Panc1 (cell line): ENCODE measurements around the gene ZBTB20. TPM values are rescaled to one million over a fixed set of nuclear protein-coding genes. Genes with fewer than 3 reads are reported as not detected.

Experiments
- ATAC-seq: fragments of 200-7000 bp; cut with Tn5 transposase; 2 replicates; pipeline ENCODE4 v1.9.1; 2020; ENCODE audit warnings: mild to moderate bottlenecking, moderate library complexity
- BruUV-seq: library from RNA; stranded (reverse); fragments of 400-500 nt; replicated peaks from 2 replicates; lab custom pipeline; 2021; lab: Mats Ljungman, UMichigan
- CTCF ChIA-PET: fragments of 300-600 bp; sonication (Branson Sonifier 250); formaldehyde crosslinking; loops from one replicate; lab custom pipeline; 2022; ENCODE audit warnings: antibody characterized with exemption; lab: Charles Lee
- POLR2A ChIA-PET: fragments of 300-600 bp; sonication (Branson Sonifier 250); formaldehyde crosslinking; loops from one replicate; lab custom pipeline; 2022; ENCODE audit warnings: antibody characterized with exemption; lab: Charles Lee
- DNase-seq: peaks from one replicate; pipeline ENCODE4 v3.0.0-alpha.2; 2010; ENCODE audit warnings: low read depth, low spot score
- H3K27ac ChIP-seq: 2 replicates; pipeline ENCODE4 v1.5.1; 2011; ENCODE audit warnings: mild to moderate bottlenecking, low read length, inconsistent platforms
- H3K27me3 ChIP-seq: fragments of 200-500 bp; sonication (Bioruptor generic); 2 replicates; pipeline ENCODE4 v1.6.0; 2014; ENCODE audit warnings: low read length, inconsistent platforms; ENCODE audit not compliant: control insufficient read depth, insufficient read depth
- H3K36me3 ChIP-seq: fragments of 200-500 bp; sonication (Bioruptor generic); 2 replicates; pipeline ENCODE4 v1.5.1; 2014; ENCODE audit warnings: inconsistent platforms, mild to moderate bottlenecking, low read length, moderate library complexity; ENCODE audit not compliant: control insufficient read depth, insufficient read depth
- H3K4me1 ChIP-seq: 2 replicates; pipeline ENCODE4 v1.5.1; 2011; ENCODE audit warnings: inconsistent platforms, mild to moderate bottlenecking, low read length, moderate library complexity; ENCODE audit not compliant: control insufficient read depth, insufficient read depth
- H3K4me3 ChIP-seq, 2 experiments: 2 replicates each; pipeline ENCODE4 v1.5.1; 2011 to 2012; ENCODE audit warnings: low read depth in 2 of 2, low read length in 2 of 2, mild to moderate bottlenecking in 2 of 2, inconsistent platforms in 1 of 2, moderate library complexity in 1 of 2
- H3K9me3 ChIP-seq: fragments of 200-500 bp; sonication (Bioruptor generic); 2 replicates; pipeline ENCODE4 v1.5.1; 2014; ENCODE audit warnings: low read depth, mild to moderate bottlenecking, inconsistent platforms, low read length, moderate library complexity; ENCODE audit not compliant: control insufficient read depth, insufficient read depth
- POLR2AphosphoS5 ChIP-seq: IDR thresholded peaks from 2 replicates; pipeline ENCODE4 v1.6.1; 2012; ENCODE audit warnings: mild to moderate bottlenecking, low read depth, low read length, moderate library complexity
- SIN3A ChIP-seq: IDR thresholded peaks from 2 replicates; pipeline ENCODE4 v1.6.1; 2012; ENCODE audit warnings: low read depth, mild to moderate bottlenecking, low read length, moderate library complexity, borderline replicate concordance; ENCODE audit not compliant: insufficient read depth
- TCF7L2 ChIP-seq: IDR thresholded peaks from 2 replicates; pipeline ENCODE4 v1.6.1; 2011; ENCODE audit warnings: mild to moderate bottlenecking, low read depth, low read length, inconsistent platforms
- in situ Hi-C: cut with HindIII; loops from 2 replicates; pipeline ENCODE4 v1.10.0; 2016; ENCODE audit warnings: low sequenced_read_pairs, low pct_unique_long_range_greater_than_20kb
- intact Hi-C: fragments of 100-400 bp; cut with micrococcal nuclease; formaldehyde crosslinking; loops from one replicate; pipeline ENCODE4 v1.10.0; 2022; ENCODE audit not compliant: unreplicated experiment
- total RNA-seq: library from RNA; stranded (reverse); gene quantifications from one replicate; pipeline ENCODE4 v1.2.1, GENCODE V29; 2021; ENCODE audit not compliant: unreplicated experiment
- TF ChIP-seq, protein P1 (sequence below), 2 experiments: IDR thresholded peaks; 2 replicates each; pipeline ENCODE4 v1.6.1; 2011 to 2012; ENCODE audit warnings: low read depth in 2 of 2, control low read depth in 1 of 2, low read length in 1 of 2, mild to moderate bottlenecking in 1 of 2, moderate library complexity in 1 of 2; ENCODE audit not compliant: insufficient read depth in 1 of 2
- TF ChIP-seq, protein P2 (sequence below): fragments of 450-650 bp; IDR thresholded peaks from 2 replicates; pipeline ENCODE4 v1.5.1; 2017; ENCODE audit warnings: mild to moderate bottlenecking

ZBTB20 gene
- total RNA-seq, 1 experiment from 2014 or later: 4.1 TPM

DNA sequence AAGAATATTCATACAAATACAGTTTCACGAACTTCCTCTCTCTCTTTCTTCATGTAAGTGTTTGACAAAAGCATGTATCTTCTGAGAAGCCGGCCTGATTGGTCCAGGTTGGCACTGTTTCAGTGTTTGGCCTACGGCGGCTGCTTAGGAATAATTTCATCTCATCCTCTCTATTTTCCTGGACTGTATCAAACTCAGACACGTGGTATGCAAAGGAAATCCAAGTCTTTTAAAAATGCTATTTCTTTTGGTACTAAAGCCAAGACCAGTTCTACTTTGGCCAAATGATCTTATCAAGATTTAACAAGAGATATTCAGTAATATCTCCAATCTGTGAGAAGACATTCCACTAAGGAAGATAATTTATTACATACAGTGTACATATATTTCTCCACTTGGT, 700.5 kb downstream of the ZBTB20 start:
- no peaks in the 10 kb centered on the region for H3K36me3 ChIP-seq
- H3K9me3 ChIP-seq: no peaks in the 10 kb centered on the region
- intact Hi-C loops: no loop called here
- no peak for TF ChIP-seq POLR2AphosphoS5
- TF ChIP-seq, protein P1, sequence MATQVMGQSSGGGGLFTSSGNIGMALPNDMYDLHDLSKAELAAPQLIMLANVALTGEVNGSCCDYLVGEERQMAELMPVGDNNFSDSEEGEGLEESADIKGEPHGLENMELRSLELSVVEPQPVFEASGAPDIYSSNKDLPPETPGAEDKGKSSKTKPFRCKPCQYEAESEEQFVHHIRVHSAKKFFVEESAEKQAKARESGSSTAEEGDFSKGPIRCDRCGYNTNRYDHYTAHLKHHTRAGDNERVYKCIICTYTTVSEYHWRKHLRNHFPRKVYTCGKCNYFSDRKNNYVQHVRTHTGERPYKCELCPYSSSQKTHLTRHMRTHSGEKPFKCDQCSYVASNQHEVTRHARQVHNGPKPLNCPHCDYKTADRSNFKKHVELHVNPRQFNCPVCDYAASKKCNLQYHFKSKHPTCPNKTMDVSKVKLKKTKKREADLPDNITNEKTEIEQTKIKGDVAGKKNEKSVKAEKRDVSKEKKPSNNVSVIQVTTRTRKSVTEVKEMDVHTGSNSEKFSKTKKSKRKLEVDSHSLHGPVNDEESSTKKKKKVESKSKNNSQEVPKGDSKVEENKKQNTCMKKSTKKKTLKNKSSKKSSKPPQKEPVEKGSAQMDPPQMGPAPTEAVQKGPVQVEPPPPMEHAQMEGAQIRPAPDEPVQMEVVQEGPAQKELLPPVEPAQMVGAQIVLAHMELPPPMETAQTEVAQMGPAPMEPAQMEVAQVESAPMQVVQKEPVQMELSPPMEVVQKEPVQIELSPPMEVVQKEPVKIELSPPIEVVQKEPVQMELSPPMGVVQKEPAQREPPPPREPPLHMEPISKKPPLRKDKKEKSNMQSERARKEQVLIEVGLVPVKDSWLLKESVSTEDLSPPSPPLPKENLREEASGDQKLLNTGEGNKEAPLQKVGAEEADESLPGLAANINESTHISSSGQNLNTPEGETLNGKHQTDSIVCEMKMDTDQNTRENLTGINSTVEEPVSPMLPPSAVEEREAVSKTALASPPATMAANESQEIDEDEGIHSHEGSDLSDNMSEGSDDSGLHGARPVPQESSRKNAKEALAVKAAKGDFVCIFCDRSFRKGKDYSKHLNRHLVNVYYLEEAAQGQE (IDR thresholded peaks at IDR 0.05; ENCODE audit: insufficient read depth in 1 of 2, low read depth in 2 of 2, low read length in 1 of 2): no peak
- TF ChIP-seq, protein P2, sequence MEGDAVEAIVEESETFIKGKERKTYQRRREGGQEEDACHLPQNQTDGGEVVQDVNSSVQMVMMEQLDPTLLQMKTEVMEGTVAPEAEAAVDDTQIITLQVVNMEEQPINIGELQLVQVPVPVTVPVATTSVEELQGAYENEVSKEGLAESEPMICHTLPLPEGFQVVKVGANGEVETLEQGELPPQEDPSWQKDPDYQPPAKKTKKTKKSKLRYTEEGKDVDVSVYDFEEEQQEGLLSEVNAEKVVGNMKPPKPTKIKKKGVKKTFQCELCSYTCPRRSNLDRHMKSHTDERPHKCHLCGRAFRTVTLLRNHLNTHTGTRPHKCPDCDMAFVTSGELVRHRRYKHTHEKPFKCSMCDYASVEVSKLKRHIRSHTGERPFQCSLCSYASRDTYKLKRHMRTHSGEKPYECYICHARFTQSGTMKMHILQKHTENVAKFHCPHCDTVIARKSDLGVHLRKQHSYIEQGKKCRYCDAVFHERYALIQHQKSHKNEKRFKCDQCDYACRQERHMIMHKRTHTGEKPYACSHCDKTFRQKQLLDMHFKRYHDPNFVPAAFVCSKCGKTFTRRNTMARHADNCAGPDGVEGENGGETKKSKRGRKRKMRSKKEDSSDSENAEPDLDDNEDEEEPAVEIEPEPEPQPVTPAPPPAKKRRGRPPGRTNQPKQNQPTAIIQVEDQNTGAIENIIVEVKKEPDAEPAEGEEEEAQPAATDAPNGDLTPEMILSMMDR: no peak
- TF ChIP-seq TCF7L2: no peak
- TF ChIP-seq SIN3A: no peak
- BruUV-seq: no TSS peak
- no peak overlapping the region for H3K4me3 ChIP-seq
- in situ Hi-C loops: no loop called here
- DNase-seq (no peak), ATAC-seq (no peak)
- ChIA-PET POLR2A (no interaction called here), CTCF (no interaction called here)
- H3K27me3 ChIP-seq: no peaks in the 10 kb centered on the region; the same call in 1 of the 2 replicates
- no peaks in the 10 kb centered on the region for H3K4me1 ChIP-seq
- no peak overlapping the region for H3K27ac ChIP-seq

DNA sequence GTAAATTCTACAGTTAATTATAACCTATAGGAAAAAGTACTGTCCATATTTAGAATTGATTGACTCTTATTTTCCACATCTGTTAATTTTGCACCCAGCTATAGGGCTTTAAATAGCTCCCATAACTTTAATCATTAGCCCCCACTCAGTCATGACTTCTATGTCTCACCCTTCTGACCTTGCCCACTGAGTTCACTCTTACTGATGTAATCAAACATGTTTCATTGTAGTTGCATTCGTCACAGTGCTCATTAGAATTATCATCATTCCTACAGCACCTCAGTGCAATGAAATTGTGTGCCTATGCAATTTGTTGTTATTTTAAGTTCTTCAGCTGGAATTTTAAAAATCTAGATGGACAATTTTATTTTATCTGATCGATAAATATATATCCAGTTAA, 701.9 kb downstream of the ZBTB20 start:
- in situ Hi-C loops (no loop called here), intact Hi-C loops (no loop called here)
- POLR2A ChIA-PET: no interaction called here

More for the DNA sequence above, 701.9 kb downstream of the ZBTB20 start:
- H3K27ac ChIP-seq: no peak overlapping the region
- BruUV-seq: no TSS peak
- no peak for ATAC-seq
- DNase-seq: no peak
- no peaks in the 10 kb centered on the region for H3K4me1 ChIP-seq
- H3K4me3 ChIP-seq: no peak overlapping the region
- TF ChIP-seq SIN3A (no peak), TCF7L2 (no peak), POLR2AphosphoS5 (no peak)
- TF ChIP-seq, protein P1 (IDR thresholded peaks at IDR 0.05; ENCODE audit: insufficient read depth in 1 of 2, low read depth in 2 of 2, low read length in 1 of 2): no peak
- no peaks in the 10 kb centered on the region for H3K36me3 ChIP-seq
- H3K27me3 ChIP-seq: no peaks in the 10 kb centered on the region; the same call in 1 of the 2 replicates
- CTCF ChIA-PET: interaction anchor here (0.8 kb wide), 1 partner anchor 266 kb away, joined by 3 read pairs; no protein-coding TSS in a partner anchor
- no peaks in the 10 kb centered on the region for H3K9me3 ChIP-seq
